GM12801 (cell line): ENCODE data around the gene PECR.

ENCODE experiments used
- TF ChIP-seq, protein P1 (sequence below): IDR thresholded peaks from one replicate; pipeline ENCODE4 v1.5.1; 2011; ENCODE audit warnings: control low read depth; ENCODE audit not compliant: insufficient read length; ENCODE audit errors: extremely low read depth

The PECR gene

GRCh38 chr2:216074794-216075193 lies 6.8 kb downstream of the PECR start:
- TF ChIP-seq, protein P1, sequence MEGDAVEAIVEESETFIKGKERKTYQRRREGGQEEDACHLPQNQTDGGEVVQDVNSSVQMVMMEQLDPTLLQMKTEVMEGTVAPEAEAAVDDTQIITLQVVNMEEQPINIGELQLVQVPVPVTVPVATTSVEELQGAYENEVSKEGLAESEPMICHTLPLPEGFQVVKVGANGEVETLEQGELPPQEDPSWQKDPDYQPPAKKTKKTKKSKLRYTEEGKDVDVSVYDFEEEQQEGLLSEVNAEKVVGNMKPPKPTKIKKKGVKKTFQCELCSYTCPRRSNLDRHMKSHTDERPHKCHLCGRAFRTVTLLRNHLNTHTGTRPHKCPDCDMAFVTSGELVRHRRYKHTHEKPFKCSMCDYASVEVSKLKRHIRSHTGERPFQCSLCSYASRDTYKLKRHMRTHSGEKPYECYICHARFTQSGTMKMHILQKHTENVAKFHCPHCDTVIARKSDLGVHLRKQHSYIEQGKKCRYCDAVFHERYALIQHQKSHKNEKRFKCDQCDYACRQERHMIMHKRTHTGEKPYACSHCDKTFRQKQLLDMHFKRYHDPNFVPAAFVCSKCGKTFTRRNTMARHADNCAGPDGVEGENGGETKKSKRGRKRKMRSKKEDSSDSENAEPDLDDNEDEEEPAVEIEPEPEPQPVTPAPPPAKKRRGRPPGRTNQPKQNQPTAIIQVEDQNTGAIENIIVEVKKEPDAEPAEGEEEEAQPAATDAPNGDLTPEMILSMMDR, result no peak

DNA sequence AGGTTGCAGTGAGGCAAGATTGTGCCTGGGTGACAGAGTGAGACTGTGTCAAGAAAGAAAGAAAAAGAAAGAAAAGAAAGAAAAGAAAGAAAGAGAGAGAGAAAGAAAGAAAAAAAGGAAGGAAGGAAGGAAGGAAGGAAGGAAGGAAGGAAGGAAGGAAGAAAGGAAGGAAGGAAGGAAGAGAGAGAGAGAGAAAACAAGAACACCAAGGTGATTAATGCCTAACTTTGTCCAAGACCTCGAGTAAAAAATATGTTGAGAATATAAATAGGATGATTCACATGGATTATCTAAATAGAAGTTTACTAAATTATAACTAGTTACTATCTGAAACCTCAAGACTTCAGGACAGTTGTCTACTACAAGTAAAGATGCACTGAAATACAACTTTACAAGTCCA lies 7.2 kb downstream of the PECR start:
- TF ChIP-seq, protein P1, result no peak

- TF ChIP-seq, protein P1, result no peak
Observed at GRCh38 chr2:216073773-216074172, 7.8 kb downstream of the PECR start.

DNA sequence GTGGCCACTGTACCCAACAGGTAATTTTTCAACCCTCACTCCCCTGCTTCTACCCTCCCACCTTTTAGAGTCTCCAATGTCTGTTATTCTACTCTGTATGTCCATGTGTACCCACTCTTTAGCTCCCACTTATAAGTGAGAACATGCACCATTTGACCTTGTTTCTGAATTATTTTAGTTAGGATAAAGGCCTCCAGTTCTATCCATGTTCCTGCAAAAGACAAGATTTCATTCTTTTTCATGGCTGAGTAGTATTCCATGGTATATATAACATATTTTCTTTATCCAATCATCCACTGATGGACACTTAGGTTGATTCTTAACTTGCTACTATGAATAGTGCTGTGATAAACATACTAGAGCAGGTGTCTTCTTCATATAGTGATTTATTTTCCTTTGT lies 9.1 kb downstream of the PECR start:
- TF ChIP-seq, protein P1, result no peak

DNA sequence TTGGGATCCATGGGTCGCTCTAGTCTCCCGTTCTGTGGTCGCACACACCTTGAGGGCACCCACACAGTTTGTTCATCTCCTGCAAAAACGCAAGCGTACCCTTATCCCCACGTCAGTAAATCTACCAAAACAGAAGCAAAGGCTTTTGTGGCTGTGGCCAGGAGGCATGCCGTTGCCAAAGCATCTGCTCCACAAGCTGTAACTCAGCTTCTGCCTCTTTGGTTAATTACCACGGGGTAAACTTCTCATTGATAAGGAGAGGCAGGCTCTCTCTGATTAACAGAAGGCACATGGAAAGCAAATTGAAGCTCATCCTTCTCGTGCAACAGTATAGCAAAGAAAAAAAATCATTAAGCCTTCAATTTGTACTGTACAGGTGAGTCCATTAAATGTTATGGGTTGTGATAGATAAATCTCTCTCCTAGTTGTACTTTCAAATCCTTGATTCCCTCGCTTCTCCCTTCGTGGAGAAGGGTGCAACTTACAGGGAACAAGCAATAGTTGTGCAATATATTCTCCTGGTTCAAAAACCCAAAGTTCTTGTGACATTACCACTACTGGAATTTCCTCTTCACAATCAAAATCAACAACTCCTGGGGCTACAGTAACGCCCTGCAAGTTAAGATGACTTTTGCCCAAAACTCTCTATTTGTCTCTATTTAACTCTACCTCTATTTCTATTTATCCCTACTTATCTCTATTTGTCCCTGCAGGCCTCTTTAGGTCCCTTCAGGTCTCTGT lies 10.3 kb downstream of the PECR start:
- TF ChIP-seq, protein P1, result no peak

GRCh38 chr2:216070195-216070594 lies 11.4 kb downstream of the PECR start:
- TF ChIP-seq, protein P1, result no peak

- TF ChIP-seq, protein P1, result no peak
Observed at GRCh38 chr2:216069028-216069427, 12.6 kb downstream of the PECR start.
